Spinal cord (tissue), 10 donors: ENCODE results near the gene PEAK1. TPM values are rescaled to one million over a fixed set of nuclear protein-coding genes. Genes with fewer than 3 reads are reported as not detected.
A peak's percentile ranks its signal among the peaks of the same experiment; 100 is the strongest.

Experiments used
- DNase-seq, 6 donors: peaks; one replicate each; pipeline versions ENCODE4 v3.0.0 to v3.0.0-alpha.2; 2013 to 2015; ENCODE audit warnings: low spot score in 6 of 6, low read depth in 4 of 6
- H3K27ac ChIP-seq: one replicate; pipeline ENCODE4 v1.5.1; 2013; ENCODE audit warnings: low read depth, low read length, control low read depth
- H3K27me3 ChIP-seq: one replicate; pipeline ENCODE4 v1.6.1; 2013; ENCODE audit warnings: low read length; ENCODE audit not compliant: control insufficient read depth, insufficient read depth
- H3K36me3 ChIP-seq: one replicate; pipeline ENCODE4 v1.6.1; 2013; ENCODE audit warnings: low read length; ENCODE audit not compliant: control insufficient read depth, insufficient read depth
- H3K4me1 ChIP-seq: one replicate; pipeline ENCODE4 v1.6.1; 2013; ENCODE audit warnings: low read length; ENCODE audit not compliant: control insufficient read depth, insufficient read depth
- H3K4me3 ChIP-seq: one replicate; pipeline ENCODE4 v1.5.1; 2013; ENCODE audit warnings: low read depth, low read length, control low read depth
- H3K9me3 ChIP-seq: one replicate; pipeline ENCODE4 v1.6.1; 2013; ENCODE audit warnings: low read length; ENCODE audit not compliant: control insufficient read depth, insufficient read depth
- WGBS: methylation state at CpG from one replicate; pipeline ENCODE4 v1.1.5; 2013; ENCODE audit warnings: missing lambda C conversion rate; ENCODE audit not compliant: insufficient coverage; 5-methylcytosine and 5-hydroxymethylcytosine counted together
- polyA plus RNA-seq, 2 donors: library from polyadenylated mRNA; unstranded; fragments of 120-200 nt; gene quantifications; one replicate each; pipeline ENCODE4 v1.2.1, GENCODE V29; 2013; ENCODE audit not compliant: insufficient read length in 2 of 2
- total RNA-seq, 2 donors: library from RNA; depleted of rRNA in 1 of 2; stranded (reverse); fragments of 120-200 nt in 1 of 2; fragments of >200 nt in 1 of 2; gene quantifications; one replicate each; pipeline versions ENCODE4 v1.2.3 to v1.2.4, GENCODE V29; 2013 to 2014
- donor health status: healthy.

Gene PEAK1
- total and polyA plus RNA-seq, 4 donors = 28.2 to 60.0 (median 36.2) TPM

- Histone ChIP-seq H3K27me3 (no peaks in the 10 kb centered on the region), H3K4me3 (peak within 1 kb of the TSS; percentile 79), H3K9me3 (no peaks in the 10 kb centered on the region), H3K27ac (peak within 1 kb of the TSS; percentile 88), H3K36me3 (no peaks in the 10 kb centered on the region), H3K4me1 (peaks cover 10% of the 10 kb centered on the region)
- peak; percentile 74 to 98 (median 92) for DNase-seq
- under 1% methylated on average over 97 of the region's 97 CpGs for WGBS
Measured at GRCh38 chr15:77070495-77071304, 349.2 kb downstream of the PEAK1 start, which contains the start of gene TSPAN3. TSPAN3 (minus strand) TSS chr15:77071109; CDS start chr15:77070954, 155 bp downstream.

DNA sequence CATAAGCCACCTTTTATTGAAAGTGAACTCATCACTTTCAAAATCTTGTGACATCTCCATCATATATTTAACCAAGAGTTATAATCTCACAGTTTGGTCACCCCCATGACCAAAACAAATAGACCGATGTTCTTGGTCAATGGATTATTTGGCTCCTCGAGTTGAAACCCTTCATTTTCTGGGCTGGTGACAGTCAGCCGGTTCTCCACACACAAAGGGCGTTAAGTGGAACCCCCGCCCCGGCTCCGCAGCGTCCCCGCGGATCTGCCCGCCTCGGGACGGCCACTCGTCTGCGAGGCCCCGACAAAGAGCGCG is 349.8 kb downstream of the PEAK1 start:
- peaks cover 4% of the 10 kb centered on the region for H3K4me1 ChIP-seq
- H3K4me3 ChIP-seq = peak overlapping the region; percentile 79
- no peaks in the 10 kb centered on the region for H3K36me3 ChIP-seq
- H3K27ac ChIP-seq = peak overlapping the region; percentile 88
- no peaks in the 10 kb centered on the region for H3K27me3 ChIP-seq
- no peak for DNase-seq
- H3K9me3 ChIP-seq = no peaks in the 10 kb centered on the region
- under 1% methylated on average over 18 of the region's 18 CpGs for WGBS

GRCh38 chr15:77069521-77070121 is 350.3 kb downstream of the PEAK1 start:
- WGBS = 16% methylated on average over 6 of the region's 13 CpGs
- no peaks in the 10 kb centered on the region for H3K9me3 ChIP-seq
- peaks cover 3% of the 10 kb centered on the region for H3K4me1 ChIP-seq
- peak overlapping the region; percentile 79 for H3K4me3 ChIP-seq
- H3K27me3 ChIP-seq = no peaks in the 10 kb centered on the region
- DNase-seq = peak in 1 of 6 donors; percentile 43
- H3K27ac ChIP-seq = peak overlapping the region; percentile 88
- no peaks in the 10 kb centered on the region for H3K36me3 ChIP-seq

GRCh38 chr15:77068633-77069032 is 351.3 kb downstream of the PEAK1 start:
- DNase-seq = no peak
- Histone ChIP-seq H3K27ac (no peak overlapping the region), H3K9me3 (no peaks in the 10 kb centered on the region), H3K36me3 (no peaks in the 10 kb centered on the region), H3K4me3 (no peak overlapping the region), H3K27me3 (no peaks in the 10 kb centered on the region), H3K4me1 (peaks cover 3% of the 10 kb centered on the region)
- no CpG with 5 or more reads among the region's 7 CpGs for WGBS

GRCh38 chr15:77067691-77068367 is 352.1 kb downstream of the PEAK1 start:
- H3K4me1 ChIP-seq = peaks cover 3% of the 10 kb centered on the region
- H3K4me3 ChIP-seq = no peak overlapping the region
- 87% methylated on average over 1 of the region's 3 CpGs for WGBS

GRCh38 chr15:77066971-77067690 is 352.8 kb downstream of the PEAK1 start:
- Histone ChIP-seq H3K36me3 (no peaks in the 10 kb centered on the region), H3K4me1 (peaks cover 3% of the 10 kb centered on the region), H3K9me3 (no peaks in the 10 kb centered on the region), H3K4me3 (no peak overlapping the region), H3K27me3 (no peaks in the 10 kb centered on the region), H3K27ac (no peak overlapping the region)
- no peak for DNase-seq
- WGBS = no CpG with 5 or more reads among the region's 3 CpGs

More at GRCh38 chr15:77067691-77068367, 352.1 kb downstream of the PEAK1 start:
- Histone ChIP-seq H3K9me3 (no peaks in the 10 kb centered on the region), H3K27ac (no peak overlapping the region), H3K36me3 (no peaks in the 10 kb centered on the region), H3K27me3 (no peaks in the 10 kb centered on the region)
- DNase-seq = no peak

DNA sequence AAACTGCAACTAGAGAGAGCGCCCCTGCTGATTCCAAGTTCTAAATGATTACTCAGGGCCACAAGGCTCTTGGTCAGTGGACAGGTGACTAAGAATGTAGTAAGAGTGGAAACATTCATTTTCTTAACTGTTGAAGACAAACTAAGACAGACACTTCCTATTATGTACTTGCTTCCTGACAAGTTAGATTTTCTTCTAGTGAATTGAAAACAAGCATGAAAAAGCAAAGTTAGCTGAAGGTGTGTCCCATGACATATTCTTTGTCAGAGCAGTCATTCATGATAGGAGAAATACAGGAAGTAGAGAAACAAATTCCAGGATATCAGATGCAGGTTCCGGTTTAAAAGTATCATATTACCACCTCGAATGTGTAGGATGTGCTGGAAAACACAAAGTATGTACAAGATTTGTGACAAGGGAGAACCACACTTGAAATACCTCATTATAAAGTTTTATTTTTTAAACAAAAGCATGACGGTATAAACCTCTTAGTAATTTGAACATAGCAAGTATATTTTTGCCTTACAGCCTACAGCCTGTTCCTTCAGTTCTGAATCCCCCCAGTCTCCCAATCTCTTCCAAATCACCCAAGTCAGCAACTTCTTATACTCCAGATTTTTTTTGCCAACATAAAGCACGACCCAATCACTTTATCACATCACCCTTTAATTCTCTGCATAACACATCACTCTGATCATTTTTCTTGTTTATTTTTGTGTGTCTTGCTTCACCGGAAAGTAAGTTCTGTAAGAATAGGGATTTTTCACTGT is 355.2 kb downstream of the PEAK1 start:
- no peak for DNase-seq
- peaks cover 8% of the 10 kb centered on the region for H3K4me1 ChIP-seq
- no peaks in the 10 kb centered on the region for H3K36me3 ChIP-seq
- H3K9me3 ChIP-seq = no peaks in the 10 kb centered on the region
- no peak overlapping the region for H3K27ac ChIP-seq
- WGBS = no CpG with 5 or more reads among the region's 6 CpGs
- H3K4me3 ChIP-seq = no peak overlapping the region
- no peaks in the 10 kb centered on the region for H3K27me3 ChIP-seq

DNA sequence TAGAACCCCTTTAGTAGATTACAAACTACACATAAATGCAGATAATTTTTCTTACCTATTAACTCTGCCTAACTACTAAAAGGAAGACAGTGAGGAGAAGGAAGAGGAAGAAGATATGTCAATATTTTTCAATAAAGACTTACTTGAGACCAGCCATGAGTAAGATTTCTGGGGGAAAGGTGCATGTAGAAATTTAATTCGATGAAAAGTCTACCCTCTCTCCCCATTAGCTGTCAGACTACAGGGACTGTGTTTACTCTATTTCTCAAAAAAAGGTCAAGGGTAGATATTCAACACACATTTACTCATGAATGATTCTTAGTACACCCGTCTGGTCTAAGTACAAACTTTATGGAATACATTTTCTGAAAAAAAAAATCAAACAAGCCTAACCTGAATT is 355.8 kb downstream of the PEAK1 start:
- Histone ChIP-seq H3K27ac (no peak overlapping the region), H3K4me3 (no peak overlapping the region), H3K27me3 (no peaks in the 10 kb centered on the region), H3K9me3 (no peaks in the 10 kb centered on the region), H3K36me3 (no peaks in the 10 kb centered on the region), H3K4me1 (peaks cover 5% of the 10 kb centered on the region)
- no CpG with 5 or more reads among the region's 2 CpGs for whole genome bisulfite sequencing
- DNase-seq = no peak

GRCh38 chr15:77063249-77063648 is 356.7 kb downstream of the PEAK1 start:
- Histone ChIP-seq H3K4me3 (no peak overlapping the region), H3K4me1 (peaks cover 5% of the 10 kb centered on the region), H3K36me3 (no peaks in the 10 kb centered on the region), H3K27me3 (no peaks in the 10 kb centered on the region), H3K9me3 (no peaks in the 10 kb centered on the region), H3K27ac (no peak overlapping the region)
- no peak for DNase-seq
